ENCODE results near the gene CMC4.

CMC4 gene

GRCh38 chrX:155056471-155056870 is 14.5 kb downstream of the CMC4 start:
- CTCF ChIA-PET: interaction anchor here (0.8 to 1.6 kb wide), 6 partner anchors 8 to 139 kb away, joined by 3 to 7 read pairs (median 4); no protein-coding TSS in a partner anchor
- no peak for TF ChIP-seq FOXK2 (IDR thresholded peaks at IDR 0.05)
- TF ChIP-seq ARNT (IDR thresholded peaks at IDR 0.05): no peak
- TF ChIP-seq ELF4 (IDR thresholded peaks at IDR 0.05): no peak
- no peak for DNase-seq (ENCODE audit: extremely low spot score)
- POLR2A ChIA-PET: no interaction called here

GRCh38 chrX:155055494-155055893 is 15.4 kb downstream of the CMC4 start:
- CTCF ChIA-PET: interaction anchor here (1.0 kb wide), 1 partner anchor 138 kb away, joined by 3 read pairs; no protein-coding TSS in a partner anchor
- TF ChIP-seq LEF1 (IDR thresholded peaks at IDR 0.05; ENCODE audit: borderline replicate concordance) (no peak), ZNF384 (IDR thresholded peaks at IDR 0.05) (no peak), TARDBP (IDR thresholded peaks at IDR 0.05) (no peak), BHLHE40 (IDR thresholded peaks at IDR 0.05; ENCODE audit: borderline replicate concordance) (no peak), FOXA1 (IDR thresholded peaks at IDR 0.05) (no peak), CTBP1 (IDR thresholded peaks at IDR 0.05; ENCODE audit: borderline replicate concordance) (no peak), FOXM1 (IDR thresholded peaks at IDR 0.05; ENCODE audit: borderline replicate concordance) (no peak), HDGF (IDR thresholded peaks at IDR 0.05; ENCODE audit: borderline replicate concordance) (no peak), PKNOX1 (IDR thresholded peaks at IDR 0.05) (no peak), SP1 (IDR thresholded peaks at IDR 0.05) (no peak)

GRCh38 chrX:155054255-155054654 is 16.7 kb downstream of the CMC4 start:
- DNase-seq (ENCODE audit: extremely low spot score): no peak
- POLR2A ChIA-PET: no interaction called here
- no peak for TF ChIP-seq FOXM1 (IDR thresholded peaks at IDR 0.05; ENCODE audit: borderline replicate concordance)
- no peak for TF ChIP-seq SP1 (IDR thresholded peaks at IDR 0.05)
- no peak for TF ChIP-seq LEF1 (IDR thresholded peaks at IDR 0.05; ENCODE audit: borderline replicate concordance)
- no peak for TF ChIP-seq ELF4 (IDR thresholded peaks at IDR 0.05)
- TF ChIP-seq TARDBP (IDR thresholded peaks at IDR 0.05): no peak
- no peak for TF ChIP-seq PKNOX1 (IDR thresholded peaks at IDR 0.05)
- TF ChIP-seq ARNT (IDR thresholded peaks at IDR 0.05): no peak
- no peak for TF ChIP-seq L3MBTL2 (conservative IDR thresholded peaks at IDR 0.05)
- TF ChIP-seq ZNF384 (IDR thresholded peaks at IDR 0.05): no peak
- TF ChIP-seq FOXK2 (IDR thresholded peaks at IDR 0.05): no peak
- no peak for TF ChIP-seq NFRKB (IDR thresholded peaks at IDR 0.05)
- no peak for TF ChIP-seq SUZ12 (IDR thresholded peaks at IDR 0.05)
- CTCF ChIA-PET: no interaction called here

More at GRCh38 chrX:155055494-155055893, 15.4 kb downstream of the CMC4 start:
- POLR2A ChIA-PET: no interaction called here
- no peak for DNase-seq (ENCODE audit: extremely low spot score)

- no peak for DNase-seq (ENCODE audit: extremely low spot score)
- TF ChIP-seq SP1 (IDR thresholded peaks at IDR 0.05) (no peak), TARDBP (IDR thresholded peaks at IDR 0.05) (no peak), LEF1 (IDR thresholded peaks at IDR 0.05; ENCODE audit: borderline replicate concordance) (no peak), FOXM1 (IDR thresholded peaks at IDR 0.05; ENCODE audit: borderline replicate concordance) (no peak), SUZ12 (IDR thresholded peaks at IDR 0.05) (no peak), CTBP1 (IDR thresholded peaks at IDR 0.05; ENCODE audit: borderline replicate concordance) (no peak), ZNF384 (IDR thresholded peaks at IDR 0.05) (no peak), ARNT (IDR thresholded peaks at IDR 0.05) (no peak), NFRKB (IDR thresholded peaks at IDR 0.05) (no peak), PKNOX1 (IDR thresholded peaks at IDR 0.05) (no peak), L3MBTL2 (conservative IDR thresholded peaks at IDR 0.05) (no peak), BHLHE40 (IDR thresholded peaks at IDR 0.05; ENCODE audit: borderline replicate concordance) (no peak), HDGF (IDR thresholded peaks at IDR 0.05; ENCODE audit: borderline replicate concordance) (no peak), ELF4 (IDR thresholded peaks at IDR 0.05) (no peak), FOXA1 (IDR thresholded peaks at IDR 0.05) (no peak), FOXK2 (IDR thresholded peaks at IDR 0.05) (no peak)
Measured at GRCh38 chrX:155053656-155054055, 17.3 kb downstream of the CMC4 start.

GRCh38 chrX:155052738-155053498 is 18.0 kb downstream of the CMC4 start:
- POLR2A ChIA-PET: no interaction called here
- TF ChIP-seq ARNT (IDR thresholded peaks at IDR 0.05) (no peak), L3MBTL2 (conservative IDR thresholded peaks at IDR 0.05) (no peak), SP1 (IDR thresholded peaks at IDR 0.05) (no peak), PKNOX1 (IDR thresholded peaks at IDR 0.05) (no peak), NFRKB (IDR thresholded peaks at IDR 0.05) (no peak), CTBP1 (IDR thresholded peaks at IDR 0.05; ENCODE audit: borderline replicate concordance) (no peak), ZNF384 (IDR thresholded peaks at IDR 0.05) (no peak)
- CTCF ChIA-PET: interaction anchor here (0.7 kb wide), 1 partner anchor 25 kb away, joined by 3 read pairs; no protein-coding TSS in a partner anchor
- DNase-seq (ENCODE audit: extremely low spot score): no peak

More at GRCh38 chrX:155053656-155054055, 17.3 kb downstream of the CMC4 start:
- ChIA-PET POLR2A (no interaction called here), CTCF (no interaction called here)
